ENCODE measurements around the gene FSHR.

DNA sequence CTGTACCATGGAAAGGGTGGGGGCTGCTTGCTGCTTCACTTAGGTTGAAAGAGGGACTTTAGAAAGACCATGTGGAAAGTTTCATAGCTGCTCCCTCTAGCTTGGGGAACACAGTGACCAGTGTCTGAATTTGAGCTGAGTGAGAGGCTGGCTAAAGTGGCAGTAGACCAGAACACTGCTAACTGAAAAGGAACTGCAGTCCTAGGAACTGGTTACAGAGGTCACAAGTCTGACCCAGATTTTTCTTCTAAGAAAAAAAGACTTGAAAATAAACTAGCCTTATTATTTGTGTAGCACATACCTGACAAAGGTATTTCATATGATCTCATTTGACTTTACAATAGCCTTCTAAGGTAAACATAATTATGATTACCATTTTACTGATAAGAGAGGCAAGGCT, 153.6 kb downstream of the FSHR start:
- TF ChIP-seq CTCF (IDR thresholded peaks at IDR 0.05; ENCODE audit: low read length) = no peak
- TF ChIP-seq EZH2 (IDR thresholded peaks at IDR 0.05; ENCODE audit: borderline replicate concordance, low read length) = no peak
